Measurements from ENCODE around the gene LRIG1. TPM values are rescaled to one million over a fixed set of nuclear protein-coding genes. Genes with fewer than 3 reads are reported as not detected.

LRIG1 gene
- total and polyA plus RNA-seq, 2 of the 8 experiments (the other 6 are each of a cell fraction or from before 2014, with no cell fraction given), result 78.1 to 88.7 TPM

GRCh38 chr3:66363148-66363547, 137.7 kb downstream of the LRIG1 start:
- no peak overlapping the region for H3K23ac ChIP-seq (ENCODE audit: insufficient read length)

More at GRCh38 chr3:66363148-66363547, 137.7 kb downstream of the LRIG1 start:
- Histone ChIP-seq H2AK5ac (ENCODE audit: low read depth, low read length) (no peak overlapping the region), H4K91ac (replicated peaks; ENCODE audit: insufficient read length, low read length) (no peak overlapping the region), H3K79me2 (ENCODE audit: control insufficient read depth in 1 of 2, insufficient read depth in 2 of 2, low read length in 2 of 2) (no peaks in the 10 kb centered on the region), H2BK5ac (ENCODE audit: low read depth, low read length) (no peak overlapping the region), H3K4me3 (ENCODE audit: extremely low read depth in 1 of 4, insufficient read depth in 2 of 4, low read depth in 3 of 4, low read length in 4 of 4) (no peak overlapping the region), H2AFZ (ENCODE audit: low read length) (no peak overlapping the region), H3K36me3 (ENCODE audit: control insufficient read depth in 2 of 4, insufficient read depth in 4 of 4, low read length in 3 of 4) (no peaks in the 10 kb centered on the region), H3K18ac (ENCODE audit: extremely low read depth, low read length) (no peak overlapping the region), H3K4ac (replicated peaks; ENCODE audit: insufficient read length, low read depth, low read length) (no peak overlapping the region), H2BK20ac (ENCODE audit: low read length) (no peak overlapping the region), H3K4me1 (replicated peaks in 1 of 4; ENCODE audit: control insufficient read depth in 3 of 4, insufficient read depth in 4 of 4, low read length in 3 of 4) (peaks cover 3 to 11% (median 5%) of the 10 kb centered on the region in 4 experiments; a peak in 5 of 7 replicates), H2BK120ac (replicated peaks; ENCODE audit: low read depth, low read length) (no peak overlapping the region), H3K79me1 (ENCODE audit: low read depth, low read length) (no peaks in the 10 kb centered on the region), H3K56ac (replicated peaks; ENCODE audit: insufficient read length, low read depth, low read length) (no peak overlapping the region), H3K14ac (ENCODE audit: insufficient read length) (no peak overlapping the region), H2BK12ac (ENCODE audit: low read depth, low read length) (no peak overlapping the region), H3K9me3 (ENCODE audit: insufficient read depth in 2 of 2, low read depth in 1 of 2, low read length in 1 of 2) (no peaks in the 10 kb centered on the region), H3K4me2 (ENCODE audit: insufficient read depth in 1 of 2, low read depth in 2 of 2, low read length in 2 of 2) (no peak overlapping the region), H4K5ac (ENCODE audit: insufficient read length, low read depth, low read length) (no peak overlapping the region), H2BK15ac (ENCODE audit: low read length) (no peak overlapping the region), H4K20me1 (replicated peaks in 1 of 2; ENCODE audit: control insufficient read depth in 1 of 2, insufficient read depth in 2 of 2, low read length in 2 of 2) (no peaks in the 10 kb centered on the region), H3K27me3 (replicated peaks in 1 of 4; ENCODE audit: control insufficient read depth in 3 of 4, extremely low read depth in 1 of 4, insufficient read depth in 3 of 4, low read length in 3 of 4) (no peaks in the 10 kb centered on the region), H3K27ac (ENCODE audit: low read depth, low read length) (no peak overlapping the region), H3K9ac (replicated peaks in 1 of 4; ENCODE audit: extremely low read depth in 1 of 4, low read depth in 3 of 4, low read length in 3 of 4) (no peak overlapping the region), H4K8ac (ENCODE audit: extremely low read depth, insufficient read depth, low read length) (no peak overlapping the region), H3K23me2 (ENCODE audit: low read depth, low read length) (no peaks in the 10 kb centered on the region)
- FAIRE-seq (no peak), DNase-seq (ENCODE audit: low read depth in 1 of 2, low spot score in 2 of 2) (no peak)
- CTCF ChIA-PET (ENCODE audit: partially characterized antibody), result interaction anchor here (0.5 to 4.0 kb wide), 4 partner anchors 9 to 112 kb away, joined by 3 to 17 read pairs (median 4); no protein-coding TSS in a partner anchor
- WGBS, 2 experiments (ENCODE audit: extremely low coverage in 1 of 2, insufficient coverage in 1 of 2, insufficient read length in 1 of 2, insufficient replicate concordance in 2 of 2, low coverage in 1 of 2, low lambda C conversion rate in 2 of 2, missing lambda C conversion rate in 1 of 2), result 94% methylated on average over 6 of the region's 6 CpGs; no CpG with 5 or more reads in 1 of the 2 experiments
- TF ChIP-seq ZNF274 (IDR thresholded peaks at IDR 0.05; ENCODE audit: borderline replicate concordance, extremely low read depth, low read length) (no peak), EZH2 (IDR thresholded peaks at IDR 0.05; ENCODE audit: low read depth, low read length, severe bottlenecking) (no peak), SUZ12 (IDR thresholded peaks at IDR 0.05; ENCODE audit: low read length) (no peak), SIN3A (conservative IDR thresholded peaks at IDR 0.05 in 1 of 2, IDR thresholded peaks at IDR 0.05 in 1 of 2; ENCODE audit: low read depth in 1 of 2, low read length in 2 of 2) (no peak), CBX5 (IDR thresholded peaks at IDR 0.05; ENCODE audit: low read depth, low read length) (no peak), BACH1 (IDR thresholded peaks at IDR 0.05; ENCODE audit: low read length) (no peak), BRCA1 (IDR thresholded peaks at IDR 0.05; ENCODE audit: low read depth, low read length) (no peak), CREB1 (IDR thresholded peaks at IDR 0.05) (no peak), JUND (IDR thresholded peaks at IDR 0.05; ENCODE audit: low read length) (no peak), CHD2 (IDR thresholded peaks at IDR 0.05; ENCODE audit: low read length) (no peak), FOSL1 (IDR thresholded peaks at IDR 0.05; ENCODE audit: insufficient read depth, low read depth, low read length) (no peak), KDM5A (IDR thresholded peaks at IDR 0.05; ENCODE audit: low read length) (no peak), POLR2A (IDR thresholded peaks at IDR 0.05; ENCODE audit: control extremely low read depth in 1 of 2, low read depth in 2 of 2, low read length in 2 of 2) (no peak)
- POLR2A ChIA-PET (ENCODE audit: partially characterized antibody), result no interaction called here
